ENCODE data around the gene BATF3. TPM values are rescaled to one million over a fixed set of nuclear protein-coding genes. Genes with fewer than 3 reads are reported as not detected.

The BATF3 gene
- total and polyA plus RNA-seq, 2 of the 4 experiments (the other 2 are of a cell fraction) = 1.6 to 3.9 TPM

GRCh38 chr1:212719633-212720032 lies 20.0 kb upstream of the BATF3 start:
- H3K56ac ChIP-seq (ENCODE audit: extremely low read depth, insufficient read depth, low read length) = no peak overlapping the region
- TF ChIP-seq USF2 (IDR thresholded peaks at IDR 0.05; ENCODE audit: low read depth, low read length) (no peak), MAFK (IDR thresholded peaks at IDR 0.05; ENCODE audit: low read depth, low read length) (no peak), RFX5 (IDR thresholded peaks at IDR 0.05; ENCODE audit: low read depth, low read length) (no peak), RCOR1 (IDR thresholded peaks at IDR 0.05; ENCODE audit: insufficient replicate concordance, low read length) (no peak), NFE2L2 (IDR thresholded peaks at IDR 0.05; ENCODE audit: low read depth, low read length) (no peak), FOS (IDR thresholded peaks at IDR 0.05; ENCODE audit: low read depth, low read length) (no peak), BHLHE40 (IDR thresholded peaks at IDR 0.05; ENCODE audit: low read depth, low read length) (no peak), MXI1 (IDR thresholded peaks at IDR 0.05; ENCODE audit: borderline replicate concordance, low read depth, low read length) (no peak), CTCF (conservative IDR thresholded peaks at IDR 0.05; ENCODE audit: low read depth, low read length) (no peak)
- ChIA-PET CTCF (no interaction called here), POLR2A (ENCODE audit: unreplicated experiment) (no interaction called here)
- no peak overlapping the region for H4K91ac ChIP-seq (ENCODE audit: insufficient read depth, low read depth, low read length)
- H3K36me3 ChIP-seq (ENCODE audit: control insufficient read depth, insufficient read depth, low read length) = no peaks in the 10 kb centered on the region
- H2AFZ ChIP-seq (replicated peaks; ENCODE audit: low read length, poor library complexity) = no peak overlapping the region
- no peak overlapping the region for H3K27ac ChIP-seq (ENCODE audit: insufficient read depth, low read length)
- H3K9me1 ChIP-seq (ENCODE audit: insufficient read depth, low read length) = no peaks in the 10 kb centered on the region
- no peak overlapping the region for H2AK9ac ChIP-seq (replicated peaks; ENCODE audit: low read depth, low read length, poor library complexity)
- H2BK20ac ChIP-seq (ENCODE audit: low read depth, low read length) = no peak overlapping the region
- H3K9me3 ChIP-seq (ENCODE audit: control insufficient read depth, insufficient read depth, low read length) = no peaks in the 10 kb centered on the region
- no peak overlapping the region for H3K9ac ChIP-seq (ENCODE audit: low read depth, low read length)
- intact Hi-C loops (cut with micrococcal nuclease) (no loop called here), dilution Hi-C loops (cut with HindIII; ENCODE audit: low sequenced_read_pairs, unreplicated experiment) (no loop called here), in situ Hi-C loops (cut with MboI; ENCODE audit: low sequenced_read_pairs) (no loop called here)
- no peak overlapping the region for H3K4me3 ChIP-seq (ENCODE audit: insufficient read depth, low read depth, low read length)
- no peak for DNase-seq
- H4K20me1 ChIP-seq (ENCODE audit: insufficient read depth, low read length) = no peaks in the 10 kb centered on the region
- H2AK5ac ChIP-seq (ENCODE audit: low read depth, low read length) = no peak overlapping the region
- H3K27me3 ChIP-seq (ENCODE audit: control insufficient read depth, insufficient read depth, low read length) = no peaks in the 10 kb centered on the region
- no peaks in the 10 kb centered on the region for H3K79me1 ChIP-seq (ENCODE audit: low read depth in 1 of 2, low read length in 2 of 2)
- H2BK5ac ChIP-seq (ENCODE audit: low read depth, low read length, poor library complexity, severe bottlenecking) = no peak overlapping the region
- no TSS peak for BruUV-seq (replicated peaks)
- no peak overlapping the region for H4K8ac ChIP-seq (ENCODE audit: low read depth in 2 of 2, low read length in 2 of 2)
- no peak overlapping the region for H3K4ac ChIP-seq (ENCODE audit: low read depth, low read length)
- H3K4me2 ChIP-seq (ENCODE audit: low read depth, low read length) = no peak overlapping the region
- H4K5ac ChIP-seq (ENCODE audit: low read depth, low read length) = no peak overlapping the region
- peaks cover 8% of the 10 kb centered on the region; the same call in 1 of the 2 replicates for H3K4me1 ChIP-seq (ENCODE audit: control insufficient read depth, insufficient read depth, low read length)
- H2BK15ac ChIP-seq (ENCODE audit: low read depth, low read length) = no peak overlapping the region
- no peak for ATAC-seq (ENCODE audit: low read depth)
- H3K14ac ChIP-seq (replicated peaks; ENCODE audit: low read depth, low read length) = no peak overlapping the region
- no CpG with 5 or more reads among the region's 2 CpGs for WGBS, 2 experiments (ENCODE audit: extremely low coverage in 2 of 2, insufficient read length in 1 of 2)
- no peak overlapping the region for H3K18ac ChIP-seq (ENCODE audit: low read depth, low read length)
- H3K23ac ChIP-seq (ENCODE audit: low read depth, low read length) = no peak overlapping the region
- H2BK120ac ChIP-seq (ENCODE audit: low read depth, low read length) = no peak overlapping the region

Data from IMR-90 (cell line).